Stimulated activated CD4-positive, alpha-beta T cell treated with anti-CD3 and anti-CD28 coated beads, Interleukin-1b, Interleukin-23, amount 100 ng/mL, for 4 hours (primary cell): Measurements from ENCODE around the gene CDH19.

Experiments used
- DNase-seq, 2 donors: peaks; one replicate each; pipeline ENCODE4 v3.0.0-alpha.2; 2020; ENCODE audit warnings: low read depth in 2 of 2

The CDH19 gene, protein sequence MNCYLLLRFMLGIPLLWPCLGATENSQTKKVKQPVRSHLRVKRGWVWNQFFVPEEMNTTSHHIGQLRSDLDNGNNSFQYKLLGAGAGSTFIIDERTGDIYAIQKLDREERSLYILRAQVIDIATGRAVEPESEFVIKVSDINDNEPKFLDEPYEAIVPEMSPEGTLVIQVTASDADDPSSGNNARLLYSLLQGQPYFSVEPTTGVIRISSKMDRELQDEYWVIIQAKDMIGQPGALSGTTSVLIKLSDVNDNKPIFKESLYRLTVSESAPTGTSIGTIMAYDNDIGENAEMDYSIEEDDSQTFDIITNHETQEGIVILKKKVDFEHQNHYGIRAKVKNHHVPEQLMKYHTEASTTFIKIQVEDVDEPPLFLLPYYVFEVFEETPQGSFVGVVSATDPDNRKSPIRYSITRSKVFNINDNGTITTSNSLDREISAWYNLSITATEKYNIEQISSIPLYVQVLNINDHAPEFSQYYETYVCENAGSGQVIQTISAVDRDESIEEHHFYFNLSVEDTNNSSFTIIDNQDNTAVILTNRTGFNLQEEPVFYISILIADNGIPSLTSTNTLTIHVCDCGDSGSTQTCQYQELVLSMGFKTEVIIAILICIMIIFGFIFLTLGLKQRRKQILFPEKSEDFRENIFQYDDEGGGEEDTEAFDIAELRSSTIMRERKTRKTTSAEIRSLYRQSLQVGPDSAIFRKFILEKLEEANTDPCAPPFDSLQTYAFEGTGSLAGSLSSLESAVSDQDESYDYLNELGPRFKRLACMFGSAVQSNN

DNA sequence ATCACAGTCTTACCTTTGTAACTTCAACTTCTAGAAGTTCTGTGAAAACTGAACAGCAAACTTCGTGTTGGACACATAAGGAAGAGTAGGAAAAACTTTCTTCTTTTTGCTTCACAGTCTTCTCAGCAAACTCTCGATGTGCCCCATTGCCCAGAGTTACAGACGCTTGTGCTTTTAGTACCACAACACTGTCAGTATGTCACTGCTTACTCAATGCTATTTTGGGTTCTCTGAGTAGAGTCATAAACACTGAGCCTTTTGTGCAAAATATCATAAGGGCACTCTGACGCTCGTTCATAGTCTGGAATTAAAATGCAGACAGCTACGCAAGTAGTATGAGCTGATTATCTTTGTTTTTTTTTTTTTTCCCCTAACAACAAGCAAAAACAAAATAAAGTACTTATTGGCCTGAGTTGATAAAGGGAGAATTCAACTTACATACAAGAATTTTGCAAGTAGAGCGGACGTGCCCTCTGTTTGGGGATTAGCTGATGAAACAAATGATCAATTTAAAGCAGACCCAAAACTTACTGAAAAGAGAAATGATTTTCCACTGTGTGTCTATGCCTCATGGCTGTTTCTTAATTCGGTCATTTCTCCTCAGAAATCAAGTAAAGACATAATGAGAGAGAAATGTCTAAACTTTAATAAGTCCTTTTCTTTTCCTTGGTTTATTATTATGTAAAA, at the start of gene CDH19:
TSS of gene CDH19 (minus strand) at position 150 of the 687 bp plus-strand sequence. CDS start 31,886 bp downstream, outside the sequence.
- no peak for DNase-seq

DNA sequence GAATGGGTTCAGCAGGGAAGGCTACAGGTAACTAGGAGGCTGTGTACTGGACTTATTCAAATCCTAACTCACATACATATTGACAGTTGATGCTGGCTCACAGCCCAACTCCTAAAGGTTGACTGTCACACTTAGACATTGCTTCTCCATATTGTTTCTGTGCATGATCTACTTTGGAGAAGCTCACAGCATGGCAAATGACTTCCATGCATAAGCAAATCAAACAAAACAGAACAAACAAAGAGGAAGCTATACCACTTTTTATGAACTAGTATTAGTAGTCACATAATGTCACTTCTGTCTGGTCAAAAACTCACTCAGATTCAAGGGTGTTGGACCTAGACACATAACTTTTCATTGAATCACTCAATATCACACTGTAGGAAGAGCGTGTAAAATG, 43.8 kb upstream of the CDH19 start:
- no peak for DNase-seq

DNA sequence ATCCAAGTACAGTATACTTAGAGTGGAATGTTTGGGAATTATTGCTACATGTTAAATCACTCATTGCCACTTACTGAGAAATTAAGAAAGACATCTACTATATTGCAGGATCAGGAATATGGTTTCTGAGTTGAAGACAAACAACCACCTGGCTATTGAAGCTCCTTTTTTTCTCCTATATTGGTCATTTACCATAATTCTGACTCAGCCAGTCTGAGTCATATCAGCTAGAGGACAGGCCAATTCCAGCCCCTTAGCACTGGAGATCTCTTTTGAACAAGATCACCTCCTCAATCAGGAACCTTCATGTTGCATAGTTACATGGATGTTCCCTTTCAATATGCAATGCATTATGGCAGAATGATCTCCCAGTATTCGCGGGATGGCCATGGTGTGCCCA, 42.7 kb upstream of the CDH19 start:
- DNase-seq, result no peak

DNA sequence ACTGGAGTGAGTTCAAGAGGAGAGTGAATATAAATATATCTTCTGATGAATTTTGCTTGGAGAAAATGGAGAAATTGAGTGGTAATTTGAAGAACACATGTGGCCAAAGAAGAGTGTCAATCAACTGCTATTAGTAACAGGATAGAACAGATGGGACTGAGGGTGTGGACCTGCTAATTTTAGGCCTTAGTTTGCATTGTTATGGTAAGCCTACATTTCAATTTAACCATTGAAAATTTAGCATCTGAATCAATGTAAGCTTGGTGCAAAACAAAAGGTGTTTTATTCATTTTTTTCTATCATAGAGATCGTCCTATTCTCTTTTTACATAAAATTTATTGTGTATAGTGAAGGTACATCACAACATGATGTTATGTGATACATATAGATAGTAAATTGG, 42.1 kb upstream of the CDH19 start:
- DNase-seq, result no peak

DNA sequence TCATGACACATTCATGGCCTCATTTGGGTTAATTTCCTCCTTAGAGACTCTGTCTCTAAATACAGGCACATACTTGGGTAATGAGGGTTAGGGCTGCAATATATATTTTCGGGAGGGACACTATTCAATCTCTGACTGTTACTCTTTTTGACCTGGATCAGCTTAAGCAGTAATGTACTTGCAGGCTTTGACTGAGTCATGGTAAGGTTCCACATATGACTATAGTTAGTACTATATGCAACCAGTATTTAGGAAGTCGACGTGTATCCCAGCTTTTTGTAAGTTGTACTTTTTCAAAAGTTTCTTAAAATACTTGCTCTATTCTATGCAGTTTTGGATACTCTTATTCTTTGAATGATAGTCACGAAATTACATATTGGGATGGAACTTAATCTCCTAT, 37.2 kb upstream of the CDH19 start:
- no peak for DNase-seq

DNA sequence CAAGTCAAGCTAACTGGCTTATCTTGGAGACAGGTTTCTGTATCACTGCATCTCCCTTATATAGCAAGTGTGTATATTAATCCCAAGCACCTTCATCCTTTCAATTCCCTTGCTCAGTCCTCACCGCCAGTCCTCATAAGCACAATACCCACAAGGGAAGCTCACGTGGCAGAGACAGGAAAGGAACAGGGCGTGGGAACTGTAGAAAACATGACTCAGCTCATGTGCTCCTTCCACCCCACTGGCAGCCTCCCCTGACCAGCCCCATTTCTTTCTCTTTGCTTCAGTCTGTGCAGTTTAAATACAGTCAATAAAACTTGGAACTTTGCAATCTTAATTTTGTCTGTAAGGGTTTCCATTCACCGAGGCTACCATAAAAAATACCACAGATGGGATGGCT, 36.5 kb upstream of the CDH19 start:
- no peak for DNase-seq

DNA sequence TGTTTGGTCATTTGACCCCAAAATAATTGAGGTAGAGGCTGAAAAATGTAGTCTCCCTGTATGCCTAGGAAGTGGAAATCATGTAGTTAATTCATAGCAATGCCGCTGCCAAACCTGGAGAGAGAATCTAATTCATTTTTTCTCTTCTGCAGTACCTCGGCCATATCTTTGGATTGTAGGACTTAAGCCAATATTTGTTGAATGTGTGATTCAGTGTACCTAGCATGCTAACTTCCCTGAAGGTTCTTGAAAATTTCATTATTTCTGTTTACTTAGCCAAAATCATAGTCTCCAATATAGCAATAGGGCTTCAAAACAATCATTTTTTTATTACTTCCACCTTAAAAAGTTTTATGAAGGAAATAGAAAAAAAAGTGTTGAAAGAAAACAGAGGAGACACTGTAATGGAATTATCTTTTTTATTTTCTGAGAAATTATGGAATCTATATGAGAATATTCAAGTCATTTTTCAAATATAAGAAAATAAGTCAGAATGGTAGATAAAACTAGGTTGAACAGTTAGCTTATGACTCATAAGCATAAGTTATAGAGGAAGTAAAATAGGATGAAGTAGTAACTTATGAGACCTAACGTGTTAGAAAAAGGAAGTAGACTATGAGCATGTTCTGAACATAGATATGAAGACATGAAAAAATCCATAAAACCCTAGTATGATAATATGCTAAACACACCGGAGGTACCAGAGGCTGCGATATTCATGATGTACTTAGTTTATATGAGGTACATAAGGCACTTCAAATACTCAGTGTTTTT, 35.2 kb upstream of the CDH19 start:
- no peak for DNase-seq

DNA sequence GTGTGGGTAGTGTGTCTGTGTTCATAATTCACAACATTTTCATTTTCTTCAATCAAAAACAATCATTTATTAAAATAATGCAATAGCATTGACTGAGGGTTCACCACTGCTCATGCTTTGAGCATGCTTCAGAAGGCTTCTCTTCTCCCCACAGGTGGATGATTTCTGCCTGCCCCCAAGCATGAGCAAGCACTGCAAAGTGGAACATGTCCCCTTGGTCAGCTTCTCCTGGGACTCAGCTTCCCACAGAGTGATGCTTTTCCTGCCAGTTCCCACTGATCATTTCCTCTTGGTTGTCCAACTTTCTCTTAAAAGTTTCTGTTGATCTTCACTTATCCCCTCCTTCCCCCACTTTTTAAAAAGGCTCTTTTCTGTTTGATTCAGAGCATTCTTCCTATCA, 31.5 kb upstream of the CDH19 start:
- no peak for DNase-seq

DNA sequence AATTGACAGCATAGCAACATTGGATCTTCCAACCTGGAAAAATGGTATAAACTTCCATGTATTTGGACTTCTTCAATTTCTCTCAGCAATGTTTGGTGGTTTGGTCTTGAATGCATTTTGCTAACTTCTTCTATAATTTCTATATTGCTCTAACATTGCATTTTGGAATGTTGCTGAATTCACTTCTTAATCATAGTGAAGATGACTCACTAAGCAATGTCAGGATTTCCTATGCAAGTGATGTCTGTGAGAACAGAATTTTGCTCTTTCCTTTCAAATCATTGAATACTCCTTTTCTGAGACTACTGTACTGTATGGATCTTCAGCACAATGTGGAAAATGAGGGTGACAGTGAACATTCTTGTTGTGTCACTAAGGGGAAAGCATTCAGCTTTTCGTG, 28.9 kb upstream of the CDH19 start:
- no peak for DNase-seq

DNA sequence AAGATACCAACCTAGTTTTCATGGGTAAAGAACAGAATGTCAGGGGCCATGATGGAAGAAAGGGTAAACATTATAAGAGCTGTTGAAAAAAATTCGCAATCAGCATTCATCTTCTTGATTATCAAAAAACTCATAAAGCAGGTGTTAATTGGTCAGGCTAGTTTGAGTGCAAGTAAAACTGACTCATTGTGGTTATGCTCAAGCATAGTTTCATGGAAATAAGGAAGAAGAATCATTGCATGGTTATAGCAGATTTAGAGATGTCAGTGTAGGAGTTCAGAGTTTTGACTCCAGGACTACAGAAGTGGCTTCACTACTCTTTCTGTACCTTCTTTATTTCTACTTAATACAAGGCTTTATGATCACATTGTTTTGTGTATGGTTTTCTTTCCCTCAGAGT, 26.9 kb upstream of the CDH19 start:
- no peak for DNase-seq

DNA sequence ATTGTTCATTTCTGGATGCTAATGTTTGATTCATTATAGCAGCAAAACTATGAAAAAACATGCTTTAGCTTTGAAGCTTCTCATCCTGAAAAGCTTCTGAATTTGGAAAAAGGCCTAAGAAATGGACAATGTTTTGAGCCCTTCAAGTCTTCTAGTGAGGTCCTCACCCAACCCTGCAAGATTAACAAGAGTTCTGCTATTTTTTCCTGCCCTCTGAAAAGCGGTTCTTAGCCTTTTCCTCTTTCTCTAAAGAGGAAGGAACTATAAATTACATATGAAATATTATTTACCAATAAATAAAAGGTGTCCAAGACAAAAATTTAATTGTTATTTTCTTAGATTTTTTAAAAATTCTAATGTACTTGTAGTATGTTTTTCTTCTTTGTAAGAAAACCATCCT, 19.9 kb upstream of the CDH19 start:
- no peak for DNase-seq

DNA sequence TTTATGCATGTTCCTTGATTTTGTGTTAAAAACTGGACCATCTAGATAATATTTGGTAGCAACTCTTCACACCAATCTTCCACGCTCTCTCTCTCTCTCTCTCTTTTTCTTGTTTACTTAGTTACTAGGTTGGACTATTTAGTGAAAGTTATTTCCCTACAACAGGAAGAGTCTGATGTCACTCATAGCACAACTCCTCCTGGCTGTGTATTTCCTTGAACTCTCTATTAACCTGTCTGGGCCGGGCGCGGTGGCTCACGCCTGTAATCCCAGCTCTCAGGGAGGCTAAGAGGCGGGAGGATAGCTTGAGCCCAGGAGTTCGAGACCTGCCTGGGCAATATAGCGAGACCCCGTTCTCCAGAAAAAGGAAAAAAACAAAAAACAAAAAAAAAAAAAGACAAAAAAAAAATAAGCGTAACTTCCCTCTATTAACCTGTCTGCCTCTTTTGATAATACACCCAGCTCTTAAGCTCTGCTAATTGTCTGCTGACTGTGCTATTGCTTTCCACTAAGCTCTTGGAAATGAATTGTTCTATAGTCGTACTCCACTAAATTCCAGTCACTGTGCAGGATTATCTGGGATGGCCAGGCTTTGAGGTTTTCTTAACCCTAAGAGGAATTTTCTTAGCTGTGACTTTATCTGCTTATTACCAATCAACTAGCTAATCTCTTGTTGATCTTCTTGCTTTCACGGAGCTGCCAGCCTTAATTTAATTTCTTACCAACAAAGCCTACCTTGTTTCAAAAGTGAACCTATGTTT, 18.1 kb upstream of the CDH19 start:
- no peak for DNase-seq

DNA sequence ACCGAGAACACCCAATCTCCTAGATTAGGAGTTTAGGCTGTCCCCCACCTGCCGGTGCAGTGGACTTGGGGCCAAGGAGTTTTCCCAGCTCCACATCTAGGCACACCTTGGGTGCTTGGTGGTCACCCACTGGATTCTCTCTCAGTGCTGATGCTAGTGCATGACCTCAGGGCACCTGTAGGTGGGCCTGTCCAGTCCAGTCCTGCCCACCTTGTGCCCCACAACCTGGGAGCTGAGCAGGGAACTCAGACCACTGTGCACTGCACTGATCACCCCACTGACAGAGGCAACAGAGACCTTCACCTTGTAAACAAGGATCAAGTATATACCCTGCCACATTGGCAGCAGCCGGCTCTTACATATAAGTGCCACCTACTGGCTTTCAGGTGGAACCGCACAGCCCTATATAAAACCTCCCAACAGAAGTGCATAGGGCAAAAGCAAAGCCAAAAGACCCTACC, 12.7 kb upstream of the CDH19 start:
- no peak for DNase-seq

DNA sequence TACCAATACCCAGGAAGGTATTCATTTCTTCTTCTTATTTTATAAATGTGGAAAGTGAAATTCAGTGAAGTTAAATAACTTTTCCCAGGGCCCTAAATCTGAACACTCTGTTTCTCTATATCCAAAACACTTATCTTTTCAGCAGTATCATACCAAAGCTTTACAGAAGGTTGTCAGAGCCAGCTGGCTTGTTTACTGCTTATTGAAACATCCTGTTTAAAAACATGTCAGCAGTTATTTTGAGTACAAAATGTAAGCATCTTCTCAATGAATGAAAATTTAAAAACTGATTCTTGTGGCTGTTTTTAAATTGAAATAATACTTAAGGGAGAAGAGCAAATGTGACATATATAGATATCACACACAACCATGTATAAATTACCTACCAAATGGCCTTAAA, 11.3 kb upstream of the CDH19 start:
- no peak for DNase-seq

DNA sequence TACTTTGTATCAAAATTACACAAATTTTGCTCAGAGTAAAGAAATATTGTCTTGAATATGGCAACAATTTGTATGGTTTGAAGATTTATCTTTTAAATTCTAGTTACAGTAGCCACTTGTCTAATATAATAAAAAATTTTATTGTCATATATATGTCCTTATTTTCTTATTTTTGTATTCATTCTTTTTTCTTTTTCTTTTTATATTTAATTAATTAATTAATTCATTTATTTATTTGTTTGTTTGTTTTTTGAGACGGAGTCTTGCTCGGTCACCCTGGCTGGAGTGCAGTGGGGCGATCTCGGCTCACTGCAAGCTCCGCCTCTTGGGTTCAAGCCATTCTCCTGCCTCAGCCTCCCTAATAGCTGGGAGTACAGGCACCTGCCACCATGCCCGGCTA, 3.7 kb upstream of the CDH19 start:
- no peak for DNase-seq

DNA sequence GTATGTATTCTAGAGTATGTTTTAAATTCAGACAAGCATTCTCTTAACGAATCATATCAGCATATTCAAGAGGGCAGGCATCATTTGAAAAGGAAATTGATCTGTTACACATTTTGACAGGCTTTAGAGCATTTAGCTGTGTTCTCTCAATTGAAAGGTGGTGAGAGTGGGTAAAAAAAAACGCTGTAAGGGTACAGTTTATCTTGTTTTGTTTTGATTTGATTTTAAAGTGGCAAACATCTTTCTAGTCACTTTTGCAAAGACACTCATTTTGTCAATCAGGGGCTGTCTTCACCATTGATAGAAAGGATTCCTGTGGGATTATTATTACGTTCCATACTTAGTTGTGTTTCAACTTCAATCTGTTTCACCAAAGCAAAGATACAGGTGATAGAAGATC, 2.2 kb downstream of the CDH19 start:
- no peak for DNase-seq

DNA sequence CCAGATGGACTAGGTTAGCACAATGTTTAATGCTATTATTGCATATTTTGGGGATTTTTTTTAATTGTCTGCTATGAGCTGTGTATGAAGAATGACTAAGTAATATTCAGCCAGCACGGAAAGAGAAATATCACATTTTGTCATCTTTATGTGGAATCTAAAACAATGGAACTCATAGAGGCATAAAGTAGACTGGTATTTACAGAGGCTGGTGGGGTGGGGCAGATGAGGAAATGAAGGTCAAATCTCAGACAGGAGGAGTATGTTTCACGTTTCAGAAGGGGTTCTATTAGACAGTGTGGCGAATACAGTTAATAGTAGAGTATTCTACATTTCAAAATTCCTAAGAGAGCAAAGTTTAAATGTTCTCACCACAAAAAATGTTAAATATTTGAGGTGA, 4.7 kb downstream of the CDH19 start:
- DNase-seq, result no peak

DNA sequence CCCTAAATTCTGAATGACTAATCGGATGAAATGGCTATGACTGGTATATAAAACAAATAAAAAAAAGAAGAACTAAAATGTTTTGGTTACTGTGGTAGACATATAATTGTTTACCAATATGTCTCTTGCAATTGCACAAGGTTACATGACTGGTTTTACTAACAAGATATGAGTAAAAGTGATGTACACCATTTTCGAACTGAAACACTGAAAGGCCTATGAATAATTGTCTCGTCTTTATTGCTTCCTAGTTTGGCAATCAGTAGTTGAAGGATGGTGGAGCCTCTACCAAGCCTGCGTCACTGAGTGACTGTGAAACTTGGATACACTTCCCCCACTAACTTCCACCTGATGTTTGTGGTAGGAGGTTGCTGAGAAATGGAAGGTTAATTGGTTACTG, 16.5 kb downstream of the CDH19 start:
- no peak for DNase-seq

DNA sequence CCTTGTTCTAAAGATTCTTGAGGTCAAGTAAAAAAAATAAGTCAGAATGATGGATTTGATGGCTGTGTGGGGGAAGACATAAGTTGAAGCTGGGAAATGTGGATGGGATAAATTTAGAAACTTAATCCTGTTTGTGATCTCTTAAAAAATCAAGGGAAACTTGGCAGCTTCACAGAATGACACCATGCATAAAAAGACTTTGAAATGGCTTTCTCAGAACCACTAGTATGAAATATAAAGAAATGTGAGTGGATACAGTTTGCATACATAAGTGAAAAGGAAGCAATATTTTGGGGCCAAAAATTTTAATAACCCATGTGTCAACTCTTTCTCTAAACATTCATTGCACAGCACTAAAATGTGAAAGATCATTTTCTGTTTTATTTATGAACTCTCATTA, 21.7 kb downstream of the CDH19 start:
- no peak for DNase-seq

DNA sequence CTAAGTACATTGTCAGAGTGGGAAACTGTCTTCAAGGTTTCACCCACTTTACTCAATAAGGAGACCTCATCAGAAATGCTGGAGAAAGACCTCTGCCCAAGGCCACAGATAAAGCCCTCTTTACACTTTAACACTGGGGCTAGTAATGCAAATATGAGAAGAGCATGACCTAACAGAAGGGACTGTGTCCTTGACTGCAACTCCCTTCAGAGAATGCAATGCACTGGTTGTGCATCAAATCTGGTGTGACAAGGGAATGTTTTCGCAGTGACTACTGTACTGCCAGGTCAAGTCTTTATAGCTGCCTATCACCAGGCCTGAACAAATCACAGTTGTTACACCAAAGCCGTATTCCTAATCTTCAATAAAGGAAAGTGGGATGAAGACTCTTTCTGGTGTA, 28.6 kb downstream of the CDH19 start:
- no peak for DNase-seq

DNA sequence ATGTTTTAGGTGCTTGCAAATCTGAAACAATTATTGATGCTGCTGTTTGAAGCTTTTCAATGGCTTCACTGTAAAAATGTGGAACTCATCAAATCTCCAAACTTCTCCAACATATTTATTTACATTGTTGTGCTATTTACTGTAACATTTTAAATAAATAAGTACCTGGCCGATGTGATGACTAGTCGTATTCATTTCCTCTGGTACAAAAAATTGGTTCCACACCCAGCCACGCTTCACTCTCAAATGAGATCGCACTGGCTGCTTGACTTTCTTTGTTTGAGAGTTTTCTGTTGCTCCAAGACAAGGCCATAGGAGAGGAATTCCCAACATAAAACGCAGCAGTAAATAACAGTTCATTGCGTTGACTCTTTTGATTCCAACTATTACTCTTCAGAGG, 32.0 kb downstream of the CDH19 start:
- no peak for DNase-seq
